H1 (cell line): Measurements from ENCODE around the gene ZDHHC16. TPM values are rescaled to one million over a fixed set of nuclear protein-coding genes. Genes with fewer than 3 reads are reported as not detected.

Experiments used
- EGR1 ChIP-seq: IDR thresholded peaks from 2 replicates; pipeline ENCODE4 v1.6.1; 2011; ENCODE audit warnings: low read depth, low read length, borderline replicate concordance
- GABPA ChIP-seq: IDR thresholded peaks from 2 replicates; pipeline ENCODE4 v1.6.1; 2011; ENCODE audit warnings: mild to moderate bottlenecking, low read length, moderate library complexity, borderline replicate concordance; ENCODE audit not compliant: insufficient read depth
- GTF2F1 ChIP-seq: IDR thresholded peaks from 2 replicates; pipeline ENCODE4 v1.6.1; 2012; ENCODE audit warnings: low read depth, low read length, improper control_type of control experiment, borderline replicate concordance
- RAD21 ChIP-seq, 2 experiments: IDR thresholded peaks in 1 of 2; conservative IDR thresholded peaks in 1 of 2; 2 replicates each; pipeline ENCODE4 v1.6.1; 2011; ENCODE audit warnings: low read depth in 2 of 2, low read length in 2 of 2, improper control_type of control experiment in 1 of 2, inconsistent platforms in 1 of 2, mild to moderate bottlenecking in 1 of 2, moderate library complexity in 1 of 2
- SIN3A ChIP-seq, 2 experiments: IDR thresholded peaks in 1 of 2; conservative IDR thresholded peaks in 1 of 2; 2 replicates each; pipeline ENCODE4 v1.6.1; 2011 to 2012; ENCODE audit warnings: low read length in 2 of 2, improper control_type of control experiment in 1 of 2, low read depth in 1 of 2, mild to moderate bottlenecking in 1 of 2
- polyA plus RNA-seq, 7 experiments: library from polyadenylated mRNA; depleted of rRNA in 3 of 7; stranded (reverse) in 5 of 7; unstranded in 2 of 7; fragments of >200 nt in 5 of 7; fragments of 200-250 nt in 2 of 7; gene quantifications; 1 replicate in 5 of 7; 2 replicates in 1 of 7; 4 replicates in 1 of 7; pipeline versions ENCODE4 v1.2.1 to v1.2.3, GENCODE V29; 2011 to 2013; ENCODE audit warnings: missing spikeins in 2 of 7, mixed read lengths in 2 of 7
- total RNA-seq: library from RNA; stranded (reverse); fragmentation: NEBNext Ultra II Directional; extraction: Animal tissue kit (Norgen Biotek cat#: 25700); gene quantifications from 2 replicates; pipeline ENCODE4 v1.2.1, GENCODE V29; 2021
- TF ChIP-seq, protein P1 (sequence below): fragments of 300-600 bp; sonication (generic); IDR thresholded peaks from 2 replicates; pipeline ENCODE4 v1.7.1; 2012; ENCODE audit warnings: low read length, moderate library complexity, mild to moderate bottlenecking, inconsistent platforms; ENCODE audit not compliant: insufficient replicate concordance
- TF ChIP-seq, protein P2 (sequence below): IDR thresholded peaks from 2 replicates; pipeline ENCODE4 v1.6.1; 2011; ENCODE audit warnings: low read length, improper control_type of control experiment

Gene ZDHHC16
- total and polyA plus RNA-seq, 2 of the 8 experiments (the other 6 are each of a cell fraction or from before 2014, with no cell fraction given) = 45.9 to 108 TPM

DNA sequence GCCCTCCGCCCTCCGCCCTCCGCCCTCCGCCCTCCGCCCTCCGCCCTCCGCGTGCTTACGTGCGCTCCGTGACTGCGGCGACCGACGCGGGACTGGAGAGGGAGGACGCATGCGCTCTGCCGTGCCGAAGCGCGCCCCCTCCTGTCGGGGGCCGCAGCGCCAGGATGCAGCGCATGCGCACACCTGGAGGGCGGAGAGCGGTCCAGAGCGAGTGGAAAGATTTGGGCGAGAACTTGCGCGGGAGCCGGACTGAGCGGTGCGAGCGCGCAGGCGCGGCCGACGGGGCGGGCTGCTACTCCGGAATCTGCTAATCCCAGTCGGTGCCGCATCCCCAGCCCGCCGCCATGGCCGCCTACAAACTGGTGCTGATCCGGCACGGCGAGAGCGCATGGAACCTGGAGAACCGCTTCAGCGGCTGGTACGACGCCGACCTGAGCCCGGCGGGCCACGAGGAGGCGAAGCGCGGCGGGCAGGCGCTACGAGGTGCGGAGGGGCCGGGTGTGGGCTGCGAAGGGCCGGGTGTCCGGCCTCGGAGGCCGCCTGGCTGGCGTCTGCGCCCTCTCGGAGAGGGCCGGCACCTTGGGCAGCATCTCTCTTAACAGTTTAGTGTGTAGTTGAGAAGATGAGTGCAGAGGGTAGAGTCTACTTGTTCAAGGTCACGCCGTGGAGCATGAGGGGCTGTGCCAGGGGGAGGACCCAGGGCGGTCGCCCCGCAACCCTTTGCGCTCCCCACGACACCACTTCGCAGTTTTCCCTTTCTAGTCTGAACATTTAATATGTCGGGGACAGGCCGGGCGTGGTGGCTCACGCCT is 19.8 kb upstream of the ZDHHC16 start, which contains the start of gene PGAM1 (continued):
- TF ChIP-seq, protein P1, sequence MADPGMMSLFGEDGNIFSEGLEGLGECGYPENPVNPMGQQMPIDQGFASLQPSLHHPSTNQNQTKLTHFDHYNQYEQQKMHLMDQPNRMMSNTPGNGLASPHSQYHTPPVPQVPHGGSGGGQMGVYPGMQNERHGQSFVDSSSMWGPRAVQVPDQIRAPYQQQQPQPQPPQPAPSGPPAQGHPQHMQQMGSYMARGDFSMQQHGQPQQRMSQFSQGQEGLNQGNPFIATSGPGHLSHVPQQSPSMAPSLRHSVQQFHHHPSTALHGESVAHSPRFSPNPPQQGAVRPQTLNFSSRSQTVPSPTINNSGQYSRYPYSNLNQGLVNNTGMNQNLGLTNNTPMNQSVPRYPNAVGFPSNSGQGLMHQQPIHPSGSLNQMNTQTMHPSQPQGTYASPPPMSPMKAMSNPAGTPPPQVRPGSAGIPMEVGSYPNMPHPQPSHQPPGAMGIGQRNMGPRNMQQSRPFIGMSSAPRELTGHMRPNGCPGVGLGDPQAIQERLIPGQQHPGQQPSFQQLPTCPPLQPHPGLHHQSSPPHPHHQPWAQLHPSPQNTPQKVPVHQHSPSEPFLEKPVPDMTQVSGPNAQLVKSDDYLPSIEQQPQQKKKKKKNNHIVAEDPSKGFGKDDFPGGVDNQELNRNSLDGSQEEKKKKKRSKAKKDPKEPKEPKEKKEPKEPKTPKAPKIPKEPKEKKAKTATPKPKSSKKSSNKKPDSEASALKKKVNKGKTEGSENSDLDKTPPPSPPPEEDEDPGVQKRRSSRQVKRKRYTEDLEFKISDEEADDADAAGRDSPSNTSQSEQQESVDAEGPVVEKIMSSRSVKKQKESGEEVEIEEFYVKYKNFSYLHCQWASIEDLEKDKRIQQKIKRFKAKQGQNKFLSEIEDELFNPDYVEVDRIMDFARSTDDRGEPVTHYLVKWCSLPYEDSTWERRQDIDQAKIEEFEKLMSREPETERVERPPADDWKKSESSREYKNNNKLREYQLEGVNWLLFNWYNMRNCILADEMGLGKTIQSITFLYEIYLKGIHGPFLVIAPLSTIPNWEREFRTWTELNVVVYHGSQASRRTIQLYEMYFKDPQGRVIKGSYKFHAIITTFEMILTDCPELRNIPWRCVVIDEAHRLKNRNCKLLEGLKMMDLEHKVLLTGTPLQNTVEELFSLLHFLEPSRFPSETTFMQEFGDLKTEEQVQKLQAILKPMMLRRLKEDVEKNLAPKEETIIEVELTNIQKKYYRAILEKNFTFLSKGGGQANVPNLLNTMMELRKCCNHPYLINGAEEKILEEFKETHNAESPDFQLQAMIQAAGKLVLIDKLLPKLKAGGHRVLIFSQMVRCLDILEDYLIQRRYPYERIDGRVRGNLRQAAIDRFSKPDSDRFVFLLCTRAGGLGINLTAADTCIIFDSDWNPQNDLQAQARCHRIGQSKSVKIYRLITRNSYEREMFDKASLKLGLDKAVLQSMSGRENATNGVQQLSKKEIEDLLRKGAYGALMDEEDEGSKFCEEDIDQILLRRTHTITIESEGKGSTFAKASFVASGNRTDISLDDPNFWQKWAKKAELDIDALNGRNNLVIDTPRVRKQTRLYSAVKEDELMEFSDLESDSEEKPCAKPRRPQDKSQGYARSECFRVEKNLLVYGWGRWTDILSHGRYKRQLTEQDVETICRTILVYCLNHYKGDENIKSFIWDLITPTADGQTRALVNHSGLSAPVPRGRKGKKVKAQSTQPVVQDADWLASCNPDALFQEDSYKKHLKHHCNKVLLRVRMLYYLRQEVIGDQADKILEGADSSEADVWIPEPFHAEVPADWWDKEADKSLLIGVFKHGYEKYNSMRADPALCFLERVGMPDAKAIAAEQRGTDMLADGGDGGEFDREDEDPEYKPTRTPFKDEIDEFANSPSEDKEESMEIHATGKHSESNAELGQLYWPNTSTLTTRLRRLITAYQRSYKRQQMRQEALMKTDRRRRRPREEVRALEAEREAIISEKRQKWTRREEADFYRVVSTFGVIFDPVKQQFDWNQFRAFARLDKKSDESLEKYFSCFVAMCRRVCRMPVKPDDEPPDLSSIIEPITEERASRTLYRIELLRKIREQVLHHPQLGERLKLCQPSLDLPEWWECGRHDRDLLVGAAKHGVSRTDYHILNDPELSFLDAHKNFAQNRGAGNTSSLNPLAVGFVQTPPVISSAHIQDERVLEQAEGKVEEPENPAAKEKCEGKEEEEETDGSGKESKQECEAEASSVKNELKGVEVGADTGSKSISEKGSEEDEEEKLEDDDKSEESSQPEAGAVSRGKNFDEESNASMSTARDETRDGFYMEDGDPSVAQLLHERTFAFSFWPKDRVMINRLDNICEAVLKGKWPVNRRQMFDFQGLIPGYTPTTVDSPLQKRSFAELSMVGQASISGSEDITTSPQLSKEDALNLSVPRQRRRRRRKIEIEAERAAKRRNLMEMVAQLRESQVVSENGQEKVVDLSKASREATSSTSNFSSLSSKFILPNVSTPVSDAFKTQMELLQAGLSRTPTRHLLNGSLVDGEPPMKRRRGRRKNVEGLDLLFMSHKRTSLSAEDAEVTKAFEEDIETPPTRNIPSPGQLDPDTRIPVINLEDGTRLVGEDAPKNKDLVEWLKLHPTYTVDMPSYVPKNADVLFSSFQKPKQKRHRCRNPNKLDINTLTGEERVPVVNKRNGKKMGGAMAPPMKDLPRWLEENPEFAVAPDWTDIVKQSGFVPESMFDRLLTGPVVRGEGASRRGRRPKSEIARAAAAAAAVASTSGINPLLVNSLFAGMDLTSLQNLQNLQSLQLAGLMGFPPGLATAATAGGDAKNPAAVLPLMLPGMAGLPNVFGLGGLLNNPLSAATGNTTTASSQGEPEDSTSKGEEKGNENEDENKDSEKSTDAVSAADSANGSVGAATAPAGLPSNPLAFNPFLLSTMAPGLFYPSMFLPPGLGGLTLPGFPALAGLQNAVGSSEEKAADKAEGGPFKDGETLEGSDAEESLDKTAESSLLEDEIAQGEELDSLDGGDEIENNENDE = no peak
- TF ChIP-seq GTF2F1 = peak; percentile 49; the same call in 1 of the 2 replicates
- TF ChIP-seq SIN3A (conservative IDR thresholded peaks at IDR 0.05 in 1 of 2, IDR thresholded peaks at IDR 0.05 in 1 of 2; ENCODE audit: low read depth in 1 of 2, low read length in 2 of 2) = 0 out of 4 replicates have a peak, but pooled peaks of 1 of the 2 experiments have one; percentile 37
- TF ChIP-seq, protein P2, sequence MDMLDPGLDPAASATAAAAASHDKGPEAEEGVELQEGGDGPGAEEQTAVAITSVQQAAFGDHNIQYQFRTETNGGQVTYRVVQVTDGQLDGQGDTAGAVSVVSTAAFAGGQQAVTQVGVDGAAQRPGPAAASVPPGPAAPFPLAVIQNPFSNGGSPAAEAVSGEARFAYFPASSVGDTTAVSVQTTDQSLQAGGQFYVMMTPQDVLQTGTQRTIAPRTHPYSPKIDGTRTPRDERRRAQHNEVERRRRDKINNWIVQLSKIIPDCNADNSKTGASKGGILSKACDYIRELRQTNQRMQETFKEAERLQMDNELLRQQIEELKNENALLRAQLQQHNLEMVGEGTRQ = no peak
- TF ChIP-seq EGR1 = 0 out of 2 replicates have a peak, but pooled peaks have one; percentile 3
- peak in 1 of 2 experiments; percentile 12; a peak in 1 of 4 replicates for TF ChIP-seq RAD21 (IDR thresholded peaks at IDR 0.05 in 1 of 2, conservative IDR thresholded peaks at IDR 0.05 in 1 of 2; ENCODE audit: low read depth in 2 of 2, low read length in 2 of 2)
- no peak for TF ChIP-seq GABPA
